GM23248 (cell line): ENCODE data around the gene DGKI. TPM values are rescaled to one million over a fixed set of nuclear protein-coding genes. Genes with fewer than 3 reads are reported as not detected.

Source experiments
- DNase-seq: peaks from one replicate; pipeline ENCODE4 v3.0.0-alpha.2; 2015
- H2AFZ ChIP-seq: fragments of 200-600 bp; sonication (generic); 2 replicates; pipeline ENCODE4 v1.6.1; 2016; ENCODE audit warnings: antibody characterized with exemption
- H3F3A ChIP-seq: fragments of 200-600 bp; sonication (generic); 2 replicates; pipeline ENCODE4 v1.6.1; 2016; ENCODE audit warnings: mild to moderate bottlenecking, antibody characterized with exemption, mixed run types; ENCODE audit not compliant: insufficient read depth
- H3K27ac ChIP-seq: fragments of 200-600 bp; sonication (generic); 2 replicates; pipeline ENCODE4 v1.5.1; 2016; ENCODE audit warnings: mild to moderate bottlenecking
- H3K27me3 ChIP-seq: fragments of 200-600 bp; sonication (generic); replicated peaks from 2 replicates; pipeline ENCODE4 v1.6.1; 2016; ENCODE audit warnings: mild to moderate bottlenecking; ENCODE audit not compliant: insufficient read depth
- H3K36me3 ChIP-seq: fragments of 200-600 bp; sonication (generic); 2 replicates; pipeline ENCODE4 v1.6.1; 2016; ENCODE audit warnings: low read depth, mild to moderate bottlenecking
- H3K4me1 ChIP-seq: fragments of 200-600 bp; sonication (generic); 2 replicates; pipeline ENCODE4 v1.6.1; 2016; ENCODE audit warnings: mild to moderate bottlenecking; ENCODE audit not compliant: insufficient read depth
- H3K4me2 ChIP-seq: fragments of 200-600 bp; sonication (generic); one replicate; pipeline ENCODE4 v1.6.1; 2016; ENCODE audit warnings: mild to moderate bottlenecking; ENCODE audit not compliant: unreplicated experiment
- H3K4me3 ChIP-seq: fragments of 200-600 bp; sonication (generic); 2 replicates; pipeline ENCODE4 v1.5.1; 2016; ENCODE audit warnings: mild to moderate bottlenecking
- H3K79me2 ChIP-seq: fragments of 200-600 bp; sonication (generic); 2 replicates; pipeline ENCODE4 v1.6.1; 2016; ENCODE audit warnings: mild to moderate bottlenecking; ENCODE audit not compliant: insufficient read depth
- H3K9ac ChIP-seq: fragments of 200-600 bp; sonication (generic); 2 replicates; pipeline ENCODE4 v1.6.1; 2016; ENCODE audit warnings: mild to moderate bottlenecking
- H3K9me2 ChIP-seq: fragments of 200-600 bp; sonication (generic); 2 replicates; pipeline ENCODE4 v1.6.1; 2016; ENCODE audit warnings: mixed run types, mild to moderate bottlenecking, moderate library complexity; ENCODE audit not compliant: insufficient read depth
- H3K9me3 ChIP-seq: fragments of 200-600 bp; sonication (generic); one replicate; pipeline ENCODE4 v1.6.1; 2017; ENCODE audit warnings: low read depth
- H4K20me1 ChIP-seq: fragments of 200-600 bp; sonication (generic); 2 replicates; pipeline ENCODE4 v1.6.0; 2016; ENCODE audit not compliant: insufficient read depth
- EZH2 ChIP-seq: fragments of 200-600 bp; sonication (generic); IDR thresholded peaks from 2 replicates; pipeline ENCODE4 v1.6.1; 2018; ENCODE audit warnings: antibody characterized with exemption, mild to moderate bottlenecking; ENCODE audit not compliant: insufficient read depth, poor library complexity, severe bottlenecking
- EZH2phosphoT487 ChIP-seq: fragments of 200-600 bp; sonication (generic); IDR thresholded peaks from 2 replicates; pipeline ENCODE4 v1.6.1; 2018; ENCODE audit warnings: antibody characterized with exemption, moderate library complexity, mild to moderate bottlenecking, low read depth; ENCODE audit not compliant: insufficient read depth
- WGBS, 2 experiments: methylation state at CpG; one replicate each; pipeline ENCODE4 v1.1.6; 2015 to 2017; ENCODE audit warnings: low lambda C conversion rate in 2 of 2, low coverage in 1 of 2; ENCODE audit errors: missing lambda C conversion rate in 2 of 2; 5-methylcytosine and 5-hydroxymethylcytosine counted together
- in situ Hi-C: fragments of 300-500 bp; cut with MboI; formaldehyde crosslinking; loops from 2 replicates; pipeline ENCODE4 v1.15.0; 2020
- polyA plus RNA-seq: library from polyadenylated mRNA; unstranded; fragments of >200 nt; fragmentation: Nextera tagmentation; extraction: Ambion mirVana; gene quantifications from 2 replicates; pipeline ENCODE4 v1.2.1, GENCODE V29; 2016
- total RNA-seq: library from RNA; depleted of rRNA; stranded (reverse); fragments of >200 nt; shearing (Covaris generic); gene quantifications from 2 replicates; pipeline ENCODE4 v1.2.3, GENCODE V29; 2014

The DGKI gene
- total and polyA plus RNA-seq, 2 experiments from 2014 or later: 5.4 to 25.9 TPM

GRCh38 chr7:137846549-137846826, 286 bp downstream of the DGKI start:
- Histone ChIP-seq H3K9ac (peak overlapping the region; percentile 78; the same call in 1 of the 2 replicates), H3F3A (peaks cover 61% of the 10 kb centered on the region), H3K4me2 (no peak overlapping the region), H3K27me3 (no peaks in the 10 kb centered on the region), H3K4me1 (peaks cover 41% of the 10 kb centered on the region), H2AFZ (no peak overlapping the region), H3K4me3 (peak overlapping the region; percentile 74), H3K9me3 (no peaks in the 10 kb centered on the region), H3K36me3 (peaks cover 3% of the 10 kb centered on the region; the same call in 1 of the 2 replicates), H3K27ac (no peak overlapping the region), H4K20me1 (no peaks in the 10 kb centered on the region), H3K79me2 (peaks cover 45% of the 10 kb centered on the region), H3K9me2 (no peaks in the 10 kb centered on the region)
- no peak for DNase-seq
- WGBS, 2 experiments: 1% methylated on average over 19 to 23 of the region's 47 CpGs
- TF ChIP-seq EZH2: no peak
- TF ChIP-seq EZH2phosphoT487: no peak
- in situ Hi-C loops: no loop called here

GRCh38 chr7:137844677-137845425, 1.9 kb downstream of the DGKI start:
- Histone ChIP-seq H3K9me3 (no peaks in the 10 kb centered on the region), H3K4me2 (peak overlapping the region; percentile 79), H2AFZ (no peak overlapping the region), H3K79me2 (peaks cover 61% of the 10 kb centered on the region), H3K4me1 (peaks cover 26% of the 10 kb centered on the region), H3K36me3 (peaks cover 3% of the 10 kb centered on the region; the same call in 1 of the 2 replicates), H3F3A (peaks cover 52% of the 10 kb centered on the region), H3K27me3 (no peaks in the 10 kb centered on the region), H3K9ac (no peak overlapping the region), H3K9me2 (no peaks in the 10 kb centered on the region), H3K4me3 (peak overlapping the region; percentile 73), H4K20me1 (no peaks in the 10 kb centered on the region), H3K27ac (no peak overlapping the region)
- no peak for TF ChIP-seq EZH2
- TF ChIP-seq EZH2phosphoT487: no peak
- DNase-seq: no peak
- in situ Hi-C loops: no loop called here
- 99% methylated on average over 8 of the region's 8 CpGs for WGBS, 2 experiments

- 94 to 95% methylated on average over 6 of the region's 6 CpGs for WGBS, 2 experiments
- Histone ChIP-seq H3K9ac (no peak overlapping the region), H3K27ac (no peak overlapping the region), H3K9me2 (no peaks in the 10 kb centered on the region), H4K20me1 (no peaks in the 10 kb centered on the region), H3K79me2 (peaks cover 69% of the 10 kb centered on the region), H3K4me3 (no peak overlapping the region), H3K4me2 (no peak overlapping the region), H3K27me3 (no peaks in the 10 kb centered on the region), H3K4me1 (peaks cover 28% of the 10 kb centered on the region), H2AFZ (no peak overlapping the region), H3K36me3 (no peaks in the 10 kb centered on the region; the same call in 1 of the 2 replicates), H3K9me3 (no peaks in the 10 kb centered on the region), H3F3A (peaks cover 54% of the 10 kb centered on the region)
- no peak for TF ChIP-seq EZH2
- no peak for TF ChIP-seq EZH2phosphoT487
- no peak for DNase-seq
- in situ Hi-C loops: no loop called here
Measured at GRCh38 chr7:137839903-137840779, 6.6 kb downstream of the DGKI start.

- H4K20me1 ChIP-seq: no peaks in the 10 kb centered on the region
- H3K9ac ChIP-seq: no peak overlapping the region
- 89 to 91% methylated on average over 7 of the region's 7 CpGs for WGBS, 2 experiments
- H3K9me2 ChIP-seq: no peaks in the 10 kb centered on the region
- no peak for DNase-seq
- peaks cover 21% of the 10 kb centered on the region for H3K4me1 ChIP-seq
- no peaks in the 10 kb centered on the region for H3K9me3 ChIP-seq
- in situ Hi-C loops: no loop called here
- no peak overlapping the region for H3K4me2 ChIP-seq
- TF ChIP-seq EZH2 (no peak), EZH2phosphoT487 (no peak)
- no peak overlapping the region for H3K27ac ChIP-seq
- no peak overlapping the region for H2AFZ ChIP-seq
- H3K4me3 ChIP-seq: no peak overlapping the region
- peaks cover 66% of the 10 kb centered on the region for H3K79me2 ChIP-seq
- peaks cover 7% of the 10 kb centered on the region; the same call in 1 of the 2 replicates for H3K36me3 ChIP-seq
- no peaks in the 10 kb centered on the region for H3K27me3 ChIP-seq
- H3F3A ChIP-seq: peaks cover 54% of the 10 kb centered on the region
Measured at GRCh38 chr7:137838706-137839315, 8.0 kb downstream of the DGKI start.
